CD4-positive, alpha-beta T cell treated with Interleukin-12 subunit alpha and Interleukin-12 subunit beta, for 1 hour (primary cell): ENCODE data around the gene SAC3D1.
A peak's percentile ranks its signal among the peaks of the same experiment; 100 is the strongest.
"Not testable (repeated sequence)": the region's sequence is repeated elsewhere in the genome, so short reads cannot be mapped to it uniquely, and the experiment has no call there.

Experiments used
- DNase-seq: peaks from one replicate; pipeline ENCODE4 v3.0.0-alpha.2; 2020

SAC3D1 gene

DNA sequence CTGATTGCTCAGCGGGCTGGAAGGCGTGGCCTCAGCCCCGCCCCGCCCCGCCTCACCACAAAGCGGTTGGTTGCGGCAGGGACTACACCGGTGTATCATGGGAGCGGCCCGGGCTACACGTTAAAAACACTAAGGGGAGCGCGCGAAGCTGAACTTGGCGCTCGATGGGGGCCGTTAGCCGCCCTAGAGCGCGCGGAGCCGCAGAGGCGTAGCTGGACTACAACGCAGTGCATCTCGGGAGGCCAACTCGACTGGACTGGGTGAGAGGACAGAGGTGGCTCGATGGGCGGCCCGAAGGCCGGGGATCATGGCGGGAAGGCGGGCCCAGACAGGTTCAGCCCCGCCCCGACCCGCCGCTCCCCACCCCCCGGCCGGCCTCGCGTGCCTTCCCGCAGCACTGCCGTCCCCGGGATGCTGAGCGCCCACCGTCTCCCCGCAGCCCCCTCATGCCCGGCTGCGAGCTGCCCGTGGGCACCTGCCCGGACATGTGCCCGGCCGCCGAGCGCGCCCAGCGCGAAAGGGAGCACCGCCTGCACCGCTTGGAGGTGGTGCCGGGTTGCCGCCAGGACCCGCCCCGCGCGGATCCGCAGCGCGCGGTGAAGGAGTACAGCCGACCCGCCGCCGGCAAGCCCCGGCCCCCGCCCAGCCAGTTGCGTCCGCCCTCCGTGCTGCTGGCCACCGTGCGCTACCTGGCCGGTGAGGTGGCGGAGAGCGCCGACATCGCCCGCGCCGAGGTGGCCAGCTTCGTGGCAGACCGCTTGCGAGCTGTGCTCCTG lies at the start of gene SAC3D1:
SAC3D1 (plus strand) TSS at position 364 of the 776 bp plus-strand sequence; CDS start at position 447, 83 bp downstream.
- DNase-seq = peak; percentile 89

DNA sequence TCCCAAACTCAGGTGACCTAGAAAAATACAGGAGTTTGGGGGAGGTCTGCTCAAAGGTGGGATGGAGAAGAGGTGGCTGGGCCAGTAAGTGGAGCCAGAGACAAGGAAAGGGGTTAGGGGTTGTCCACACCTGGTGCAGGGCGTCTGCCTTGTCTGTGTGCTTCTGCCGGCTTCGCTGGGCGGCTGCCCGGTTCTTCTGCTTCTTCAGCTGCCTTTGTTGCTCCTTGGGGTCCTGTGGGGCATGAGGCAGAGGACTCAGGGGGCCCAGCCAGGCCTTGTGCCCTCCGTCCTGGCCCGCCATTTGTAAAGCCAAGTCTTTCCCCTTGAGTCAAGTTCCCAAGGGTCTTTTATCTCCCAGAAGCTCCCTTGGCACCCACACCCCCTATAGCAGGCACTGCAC lies 46.7 kb upstream of the SAC3D1 start:
- DNase-seq = no peak

DNA sequence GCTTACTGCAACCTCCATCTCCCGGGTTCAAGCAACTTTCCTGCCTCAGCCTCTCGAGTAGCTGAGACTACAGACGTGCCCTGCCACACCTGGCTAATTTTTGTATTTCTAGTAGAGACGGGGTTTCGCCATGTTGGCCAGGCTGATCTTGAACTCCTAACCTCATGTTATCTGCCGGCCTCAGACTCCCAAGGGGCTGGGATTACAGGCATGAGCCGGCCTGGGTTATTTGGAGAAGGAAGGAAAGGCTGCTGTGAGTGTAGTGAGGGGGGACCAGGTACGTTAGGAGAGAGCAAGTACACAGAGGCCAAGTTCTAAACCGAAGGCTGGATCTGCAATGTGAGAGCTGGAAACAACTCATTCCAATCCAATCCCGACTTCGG lies 44.7 kb upstream of the SAC3D1 start:
- no peak for DNase-seq

DNA sequence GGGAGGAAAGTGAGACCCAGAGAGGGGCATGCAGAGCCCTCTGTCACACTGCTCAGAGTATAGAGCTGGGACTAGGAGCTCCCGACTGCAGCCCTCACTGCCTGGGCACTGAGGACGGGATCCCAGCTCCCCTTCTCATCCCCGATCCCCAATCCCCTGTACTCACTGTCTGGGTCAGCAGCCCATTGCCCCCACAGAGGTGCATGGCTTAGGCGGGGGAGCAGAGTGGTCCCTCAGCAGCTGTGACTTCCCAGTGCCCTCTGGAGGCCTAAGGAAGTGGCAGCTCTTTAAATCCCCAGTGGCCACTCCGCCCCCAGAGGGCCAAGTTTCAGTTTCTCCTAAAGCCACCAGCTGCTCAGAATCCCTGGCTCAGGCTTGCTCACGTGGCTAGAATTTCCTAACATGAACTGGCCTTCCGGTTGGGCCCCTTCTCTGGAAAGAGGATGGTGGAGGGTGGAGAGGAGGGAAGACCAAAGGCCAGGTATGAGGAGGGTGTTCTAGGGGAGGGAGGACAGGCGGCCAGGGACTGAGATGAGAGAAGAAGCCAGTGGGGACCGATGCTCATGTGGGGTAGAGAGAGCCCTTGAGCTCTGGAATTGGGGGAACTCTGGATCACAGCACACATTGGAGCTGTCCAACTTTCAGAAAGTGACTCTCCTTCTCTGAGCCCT lies 44.2 kb upstream of the SAC3D1 start, which contains the start of gene BATF2:
BATF2 (minus strand) TSS at position 262 of the 671 bp plus-strand sequence; CDS start at position 205, 57 bp downstream.
- no peak for DNase-seq

- no peak for DNase-seq
These were observed 42.9 kb upstream of the SAC3D1 start for GRCh38 chr11:64998141-64998540.

GRCh38 chr11:64998690-64999431 lies 42.1 kb upstream of the SAC3D1 start:
- no peak for DNase-seq

GRCh38 chr11:64999478-64999877 lies 41.5 kb upstream of the SAC3D1 start:
- no peak for DNase-seq

GRCh38 chr11:65002706-65003105 lies 38.3 kb upstream of the SAC3D1 start:
- no peak for DNase-seq

- no peak for DNase-seq
These were observed 37.7 kb upstream of the SAC3D1 start for GRCh38 chr11:65003282-65003681.

- DNase-seq = not testable (repeated sequence)
These were observed 37.0 kb upstream of the SAC3D1 start for GRCh38 chr11:65003968-65004367.

- DNase-seq = no peak
These were observed 33.0 kb upstream of the SAC3D1 start for GRCh38 chr11:65008016-65008415.

- DNase-seq = no peak
These were observed 32.1 kb upstream of the SAC3D1 start for GRCh38 chr11:65008873-65009272.

GRCh38 chr11:65013130-65013887 lies 27.7 kb upstream of the SAC3D1 start:
- peak; percentile 92 for DNase-seq

DNA sequence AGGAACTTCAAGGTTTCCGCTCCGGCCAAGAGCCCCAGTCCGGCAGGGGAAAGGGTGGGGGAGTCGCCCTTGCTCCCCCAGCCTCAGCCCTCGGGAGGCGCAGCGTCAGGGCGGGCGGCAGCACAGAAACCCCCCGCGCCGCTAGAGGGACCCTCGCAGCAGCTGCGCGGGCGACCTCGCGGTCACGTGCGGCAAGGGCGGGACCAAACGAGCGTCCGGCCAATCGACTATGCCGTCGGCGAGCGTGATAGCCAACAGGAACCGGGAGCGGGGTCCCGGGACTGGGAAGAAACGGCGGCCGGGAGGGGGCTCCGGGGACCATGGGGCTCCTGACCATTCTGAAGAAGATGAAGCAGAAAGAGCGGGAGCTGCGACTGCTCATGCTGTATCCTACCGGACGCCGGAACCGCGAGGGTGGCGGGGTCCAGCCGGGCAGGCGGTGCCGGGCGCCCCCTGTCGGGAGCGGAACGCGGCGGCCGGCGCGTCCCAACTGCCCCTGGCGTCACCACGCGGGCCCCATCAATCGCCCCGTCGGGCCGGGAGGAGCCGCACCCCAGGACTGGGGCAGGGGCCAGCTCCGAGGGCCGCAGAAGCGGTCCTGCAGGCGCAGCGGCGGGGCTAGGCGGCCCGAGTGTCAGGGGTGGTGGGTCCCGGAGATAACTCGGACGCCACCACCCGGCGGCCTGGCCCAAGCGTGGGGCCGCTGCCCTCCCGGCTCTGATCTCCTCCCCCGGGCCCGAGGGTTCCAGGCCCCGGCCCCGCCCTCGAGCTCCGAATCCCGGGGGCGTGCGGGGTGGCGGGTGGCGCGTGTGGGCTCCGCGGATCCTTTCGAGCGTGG lies 26.9 kb upstream of the SAC3D1 start, which contains the start of gene ARL2:
ARL2 (plus strand) TSS at position 273 of the 838 bp plus-strand sequence; CDS start at position 321, 48 bp downstream.
- peak; percentile 90 for DNase-seq

DNA sequence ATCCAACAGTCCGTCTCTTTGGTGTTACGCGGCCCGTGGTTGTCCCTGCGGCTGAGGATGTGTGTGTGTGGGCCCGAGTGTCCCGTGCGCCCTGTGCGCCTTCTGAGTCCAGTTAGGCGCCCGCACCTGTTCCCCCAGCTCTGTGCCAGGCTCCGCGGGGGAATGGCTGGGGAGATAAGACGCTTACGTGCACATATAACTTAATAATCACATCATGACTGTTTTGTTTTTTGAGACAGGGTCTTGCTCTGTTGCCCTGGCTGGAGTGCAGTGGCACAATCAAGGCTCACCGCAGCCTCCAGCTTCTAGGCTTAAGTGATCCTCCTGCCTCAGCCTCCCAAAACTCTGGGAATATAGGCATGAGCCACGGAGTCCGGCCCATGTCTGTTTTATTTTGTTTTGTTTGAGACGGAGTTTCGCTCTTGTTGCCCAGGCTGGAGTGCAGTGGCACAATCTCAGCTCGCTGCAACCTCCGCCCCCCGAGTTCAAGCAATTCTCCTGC lies 26.2 kb upstream of the SAC3D1 start:
- DNase-seq = no peak

DNA sequence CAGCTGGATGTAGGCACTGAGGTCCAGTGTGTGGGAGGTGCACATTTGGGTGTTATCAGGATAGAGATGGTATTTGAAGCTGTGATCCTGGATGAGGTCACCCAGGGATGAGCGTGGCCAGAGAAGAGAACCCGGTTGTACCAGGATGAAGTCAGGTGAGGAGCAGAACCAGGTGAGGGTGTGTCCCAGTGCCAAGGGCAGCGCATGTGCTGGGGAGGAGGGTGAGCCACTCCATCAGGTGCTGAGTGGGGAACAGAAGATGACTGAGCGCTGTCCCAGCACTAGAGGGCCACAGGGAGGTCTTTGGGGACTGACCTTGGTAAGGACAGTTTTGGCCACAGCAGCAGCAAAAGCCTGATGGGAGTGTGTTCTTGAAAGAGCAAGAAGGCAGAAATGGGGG lies 24.3 kb upstream of the SAC3D1 start:
- no peak for DNase-seq

GRCh38 chr11:65017937-65018336 lies 23.1 kb upstream of the SAC3D1 start:
- no peak for DNase-seq

DNA sequence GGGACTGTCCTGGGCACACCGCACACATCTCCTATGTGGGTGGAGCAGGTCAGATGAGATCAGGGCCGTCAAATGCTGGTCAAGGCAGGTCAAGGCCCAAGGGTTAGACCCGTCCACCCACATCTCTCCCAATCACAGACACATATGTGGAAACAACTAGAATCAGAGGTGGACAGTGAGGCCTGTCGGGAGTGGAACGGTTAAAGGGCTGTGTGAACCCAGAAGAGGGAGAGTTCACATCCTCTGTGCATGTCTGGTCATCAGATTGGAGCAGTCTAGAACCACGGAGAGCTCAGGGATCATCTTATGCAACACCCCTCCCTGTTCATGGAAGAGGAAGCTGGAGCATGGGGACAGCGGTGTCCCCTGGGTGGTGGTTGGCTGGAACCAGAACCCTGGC lies 21.2 kb upstream of the SAC3D1 start:
- no peak for DNase-seq

- no peak for DNase-seq
These were observed 20.0 kb upstream of the SAC3D1 start for GRCh38 chr11:65021003-65021402.

DNA sequence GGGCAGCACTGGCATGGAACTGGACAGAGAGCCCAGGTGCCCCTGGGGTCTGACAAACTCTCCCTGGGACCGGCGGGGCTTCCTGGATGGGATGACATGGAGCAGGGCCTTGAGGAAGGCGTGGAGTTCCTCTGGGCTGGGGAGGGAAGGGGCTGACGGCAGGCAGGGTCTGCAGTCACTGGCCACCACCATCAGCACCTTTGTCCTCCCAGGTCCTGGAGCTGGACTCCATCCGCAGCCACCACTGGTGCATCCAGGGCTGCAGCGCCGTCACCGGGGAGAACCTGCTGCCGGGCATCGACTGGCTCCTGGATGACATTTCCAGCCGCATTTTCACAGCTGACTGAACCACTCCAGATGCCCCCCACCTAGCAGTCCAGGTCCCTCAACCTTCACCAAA lies 19.5 kb upstream of the SAC3D1 start:
- DNase-seq = no peak

DNA sequence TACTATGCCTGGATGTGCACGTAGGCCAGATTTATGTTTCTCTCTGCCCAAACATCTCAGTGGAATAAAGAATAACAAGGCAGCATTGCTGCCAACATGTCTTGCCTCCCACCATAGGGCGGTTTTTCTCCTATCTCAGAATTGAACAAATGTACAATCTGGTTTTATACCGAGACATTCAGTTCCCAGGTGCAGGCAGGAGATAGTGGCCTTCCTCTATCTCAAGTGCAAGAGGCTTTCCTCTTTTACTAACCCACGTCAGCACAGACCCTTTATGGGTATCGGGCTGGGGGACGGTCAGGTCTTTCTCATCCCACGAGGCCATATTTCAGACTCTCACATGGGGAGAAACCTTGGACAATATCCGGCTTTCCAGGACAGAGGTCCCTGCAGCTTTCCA lies 17.5 kb upstream of the SAC3D1 start:
- DNase-seq = not testable (repeated sequence)

DNA sequence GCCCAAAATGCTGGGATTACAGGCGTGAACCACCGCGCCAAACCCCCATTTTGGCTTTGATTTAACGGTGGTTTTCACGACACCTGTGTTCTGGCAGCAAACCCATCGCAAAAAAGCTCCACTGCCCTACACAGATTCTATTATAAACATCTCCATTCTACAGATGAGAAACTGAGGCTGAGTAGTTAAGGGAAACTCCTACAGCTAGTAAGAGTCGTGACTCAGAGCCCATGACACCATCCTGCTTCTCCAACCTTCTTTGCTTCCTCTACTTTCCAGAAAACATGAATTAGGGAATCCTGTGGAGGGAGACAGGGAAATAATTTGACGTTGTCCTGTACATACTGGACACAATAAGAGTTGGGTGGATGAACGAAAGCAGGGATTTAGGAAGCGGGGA lies 14.2 kb upstream of the SAC3D1 start:
- no peak for DNase-seq
